ENCODE measurements around the gene ANKS3.

The ANKS3 gene

DNA sequence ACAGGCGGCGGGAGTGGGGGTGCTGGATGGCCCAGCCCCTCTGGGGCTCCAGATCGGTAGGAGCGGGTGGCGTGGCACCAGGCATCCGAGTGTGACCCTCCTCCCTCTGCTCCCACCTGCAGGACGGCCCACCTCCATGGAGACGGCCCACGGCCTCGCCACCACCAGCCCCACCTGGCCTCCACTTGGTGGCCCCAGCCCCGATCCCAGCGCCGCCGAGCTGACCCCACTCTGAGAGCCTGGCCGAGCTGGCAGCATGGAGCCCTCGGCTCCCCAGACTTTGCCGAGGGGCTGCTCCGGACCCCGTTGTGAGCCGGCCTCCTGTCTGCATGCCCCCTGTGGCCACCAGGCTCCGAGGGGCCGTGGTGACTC lies 45.4 kb downstream of the ANKS3 start:
- no peak overlapping the region for H3K27ac ChIP-seq
- no peak for DNase-seq (ENCODE audit: low read depth, low spot score)

DNA sequence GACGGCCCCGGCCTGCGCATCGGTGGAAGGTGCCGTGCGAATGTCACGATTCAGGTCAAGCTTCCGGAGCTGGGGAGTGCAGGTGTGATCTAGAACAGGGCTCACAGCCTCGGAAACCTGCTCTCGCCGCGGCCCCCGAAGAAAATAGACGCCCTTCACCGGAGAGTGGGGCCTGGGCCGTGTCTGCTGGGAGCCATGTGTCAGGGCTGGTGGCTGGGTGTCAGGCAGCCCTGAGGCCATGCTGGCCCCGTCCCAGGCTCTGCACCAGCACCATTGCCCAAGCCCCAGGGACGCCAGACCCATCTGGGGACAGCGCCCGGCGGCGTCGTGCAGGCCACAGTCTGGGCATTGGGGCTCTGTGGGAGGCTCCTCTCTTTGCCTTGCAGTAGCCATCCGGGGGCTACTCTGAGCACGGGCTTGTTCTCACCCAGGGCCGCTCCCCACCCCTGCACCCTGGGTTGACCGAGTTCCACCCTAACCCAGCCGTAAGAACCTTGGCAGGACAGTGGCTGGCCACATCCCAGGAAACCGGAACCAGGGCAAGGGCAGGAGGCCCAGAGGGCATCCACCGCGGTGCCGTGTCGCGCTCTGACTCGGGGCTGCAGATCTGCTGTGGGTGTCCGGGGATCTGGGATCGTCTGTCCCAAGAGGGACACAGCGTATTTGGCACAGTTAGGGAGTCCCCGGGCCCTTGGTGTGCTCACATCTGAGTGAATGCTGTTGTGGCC lies 46.0 kb downstream of the ANKS3 start:
- no peak overlapping the region for H3K27ac ChIP-seq
- no peak for DNase-seq (ENCODE audit: low read depth, low spot score)

DNA sequence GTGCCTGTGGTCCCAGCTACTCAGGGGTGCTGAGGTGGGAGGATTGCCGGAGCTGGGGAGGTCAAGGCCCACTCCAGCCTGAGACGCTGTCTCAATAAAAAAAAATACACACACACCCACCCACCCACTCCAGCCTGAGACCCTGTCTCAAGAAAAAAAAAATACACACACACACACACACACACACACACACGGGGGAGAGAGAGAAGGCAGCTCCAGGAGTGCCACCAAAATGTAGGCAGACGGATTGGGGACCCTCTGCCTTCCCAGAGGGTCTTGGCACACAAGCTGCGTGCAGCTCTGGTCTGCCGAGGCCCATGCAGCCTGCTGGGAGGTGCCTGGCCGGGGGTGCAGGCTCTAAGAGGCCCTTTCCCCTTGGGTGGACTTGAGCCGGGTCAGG lies 46.7 kb downstream of the ANKS3 start:
- H3K27ac ChIP-seq, result no peak overlapping the region
- no peak for DNase-seq (ENCODE audit: low read depth, low spot score)

DNA sequence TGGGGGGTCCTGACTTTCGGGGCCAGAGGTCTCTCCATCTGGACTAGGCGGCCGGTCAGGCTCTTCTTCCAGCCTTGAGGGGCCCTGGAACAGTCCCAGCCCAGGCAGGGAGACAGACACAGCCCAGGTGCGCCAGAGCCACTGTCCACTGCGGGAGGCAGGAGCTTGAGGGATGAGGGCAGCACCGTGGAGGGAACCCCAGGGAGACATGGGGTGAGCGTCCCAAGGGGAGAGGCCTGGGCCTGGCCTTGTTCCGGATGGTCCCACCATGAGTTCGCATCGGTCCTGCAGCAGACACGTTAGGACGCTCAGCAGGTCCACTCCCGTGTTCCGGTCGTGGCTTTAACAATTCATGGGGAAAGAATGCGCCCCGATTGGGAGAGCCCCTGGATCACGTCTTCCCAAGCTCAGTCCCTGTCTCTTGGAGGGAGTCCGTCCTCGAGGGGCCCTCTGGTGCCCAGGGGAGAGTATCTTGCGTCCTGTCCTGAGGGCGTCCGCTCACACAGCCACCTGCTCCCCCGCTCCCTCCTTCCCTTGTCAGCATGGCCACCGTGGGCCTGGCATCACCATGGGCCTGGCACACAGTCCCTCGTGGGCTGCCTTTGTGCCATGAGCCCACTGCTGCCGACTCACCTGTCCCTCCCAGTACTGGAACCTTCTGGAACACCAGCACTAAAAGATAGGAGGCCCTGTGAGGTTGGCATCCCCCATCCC lies 47.4 kb downstream of the ANKS3 start:
- no peak for DNase-seq (ENCODE audit: low read depth, low spot score)
- no peak overlapping the region for H3K27ac ChIP-seq

DNA sequence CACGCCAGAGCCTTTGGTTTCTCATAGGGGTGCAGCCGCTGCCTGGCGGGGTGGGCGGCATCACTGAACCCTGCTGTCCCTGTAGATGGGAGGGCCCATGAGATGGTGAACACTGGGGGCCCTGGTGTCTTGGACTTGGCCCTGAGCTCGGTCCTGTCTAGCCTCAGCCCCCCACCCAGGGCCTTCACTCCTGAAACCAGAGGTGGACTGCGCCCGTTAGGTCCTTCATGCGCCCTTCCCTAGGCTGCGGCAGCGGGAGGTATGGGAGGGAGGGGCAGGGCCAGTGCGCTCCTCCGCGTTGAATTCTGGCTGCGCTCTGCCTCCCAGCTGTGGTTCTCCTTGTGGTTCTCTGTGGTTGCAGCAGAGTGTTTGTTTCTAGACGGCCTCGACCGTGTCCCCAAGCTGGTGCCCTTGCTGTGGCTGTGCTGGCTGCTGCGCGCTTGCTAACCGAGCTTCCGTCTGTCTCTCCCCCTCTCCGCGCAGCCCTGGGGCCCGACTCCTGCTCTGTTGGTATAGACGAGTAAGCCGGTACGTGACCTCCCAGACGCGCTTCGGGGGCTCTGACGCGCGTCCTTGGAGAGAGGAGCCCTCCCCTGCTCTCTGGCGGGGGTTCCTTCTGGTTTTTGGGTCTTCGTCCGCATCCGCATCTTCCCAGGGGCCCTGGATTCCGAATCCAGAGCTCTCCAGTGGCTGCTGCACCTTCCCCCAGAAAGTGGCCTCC lies 48.1 kb downstream of the ANKS3 start:
- H3K27ac ChIP-seq, result no peak overlapping the region
- no peak for DNase-seq (ENCODE audit: low read depth, low spot score)

DNA sequence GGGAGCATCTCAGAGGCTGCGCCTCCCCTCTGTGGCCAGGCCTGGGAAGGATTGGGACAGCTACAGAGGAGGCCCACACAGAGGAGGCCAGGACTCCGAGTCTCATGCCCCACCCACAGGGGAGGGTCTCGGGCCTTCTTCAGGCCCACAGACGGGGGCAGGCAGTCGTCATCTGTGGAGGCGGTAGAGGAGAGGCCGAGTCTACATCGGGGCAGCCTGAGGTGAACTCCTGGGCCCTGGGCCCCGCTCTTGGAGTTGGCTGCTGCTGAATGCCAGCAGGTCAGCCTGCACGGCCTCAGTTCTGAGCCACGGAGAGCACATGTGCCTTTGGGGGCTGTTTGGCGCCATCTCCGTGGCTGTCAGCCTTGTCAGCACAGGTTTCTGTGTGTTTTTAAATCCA lies 48.8 kb downstream of the ANKS3 start:
- no peak overlapping the region for H3K27ac ChIP-seq
- DNase-seq (ENCODE audit: low read depth, low spot score), result no peak

DNA sequence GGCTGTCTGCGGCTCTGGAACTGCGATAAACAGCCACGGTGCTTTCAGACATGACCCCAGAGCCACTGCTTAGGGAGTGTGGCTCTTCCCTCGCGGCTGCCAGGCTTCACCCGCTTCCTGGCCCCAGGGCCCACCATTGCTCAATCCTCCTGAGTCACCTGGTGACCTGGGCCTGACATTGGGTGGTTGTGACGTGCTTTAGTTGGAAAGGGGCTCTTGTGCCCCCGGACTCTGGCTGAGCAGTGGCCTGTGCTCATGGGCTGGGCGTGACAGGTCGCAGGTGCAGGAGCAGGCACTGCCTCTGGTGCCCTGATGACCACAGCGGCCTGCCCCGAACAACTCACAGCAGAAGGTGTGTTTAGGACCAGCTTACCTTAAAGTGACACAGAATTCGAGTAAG lies 49.3 kb downstream of the ANKS3 start:
- DNase-seq (ENCODE audit: low read depth, low spot score), result no peak
- no peak overlapping the region for H3K27ac ChIP-seq

DNA sequence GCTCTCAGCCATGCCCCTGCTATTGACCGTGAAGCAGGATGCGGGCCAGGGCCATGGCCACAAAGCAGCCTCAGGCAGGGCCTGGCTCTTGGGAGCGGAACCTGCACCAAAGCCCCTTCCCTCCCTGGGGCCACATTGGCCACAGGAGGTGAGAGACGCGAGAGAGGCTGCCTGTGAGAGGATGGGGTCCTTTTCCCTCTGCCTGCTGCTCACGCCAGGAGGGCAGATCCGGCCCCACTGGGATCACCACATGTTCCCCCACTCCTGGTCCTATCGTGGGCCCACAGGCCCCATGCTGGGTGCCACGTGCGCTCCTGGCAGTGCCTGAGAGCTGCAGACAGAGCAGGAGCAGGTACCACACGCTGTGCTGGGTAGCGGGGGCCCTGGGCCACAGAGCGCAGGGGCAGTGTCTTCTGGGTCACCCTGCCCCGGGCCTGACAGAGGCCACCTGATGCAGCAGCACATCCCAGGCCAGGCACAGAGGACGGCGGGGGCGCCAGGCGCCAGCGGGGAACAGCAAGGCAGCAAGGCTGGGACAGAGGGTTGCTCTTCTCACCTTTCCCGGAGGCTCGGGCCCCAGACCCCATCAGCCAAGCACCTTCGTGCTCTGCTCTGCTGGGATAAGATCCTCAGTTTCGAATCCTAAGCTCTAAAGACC lies 49.9 kb downstream of the ANKS3 start:
- no peak overlapping the region for H3K27ac ChIP-seq
- DNase-seq (ENCODE audit: low read depth, low spot score), result no peak

DNA sequence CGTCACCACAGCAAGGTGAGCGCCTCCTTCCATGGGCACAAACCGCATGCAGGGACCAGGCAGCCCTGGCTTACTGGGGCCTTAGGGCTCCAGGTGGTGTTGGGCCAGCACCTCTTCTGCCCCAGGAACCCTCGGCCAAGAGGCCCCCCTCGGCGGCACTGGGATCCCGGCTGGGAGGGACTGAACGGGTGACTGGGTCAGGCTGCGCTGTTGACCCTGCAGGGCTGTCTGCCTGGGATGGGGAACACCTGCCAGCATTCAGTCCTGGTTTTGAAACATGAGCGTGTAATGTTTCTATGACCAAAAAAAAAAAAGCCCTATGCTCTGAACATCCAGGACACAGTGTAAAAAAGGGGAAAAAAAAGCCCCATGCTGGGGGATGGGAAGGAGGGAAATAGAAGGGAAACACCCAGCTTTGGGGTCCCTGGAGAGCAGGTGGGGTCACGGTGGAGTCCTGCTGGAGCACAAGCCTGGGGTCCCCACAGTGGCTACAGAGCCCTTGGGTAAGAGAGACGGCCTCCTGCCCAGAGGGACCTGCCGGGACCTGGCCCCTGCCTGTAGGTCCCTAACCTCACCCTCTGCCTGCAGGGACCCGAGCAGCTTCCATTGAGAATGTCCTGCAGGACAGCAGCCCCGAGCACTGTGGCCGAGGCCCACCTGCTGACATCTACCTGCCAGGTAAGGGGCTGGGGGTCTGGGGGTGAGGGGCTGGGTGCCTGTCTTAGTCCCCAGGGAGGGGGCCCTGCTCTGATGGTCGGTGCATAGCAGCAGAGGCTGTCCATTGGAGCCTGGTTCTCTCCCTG lies 50.6 kb downstream of the ANKS3 start:
- DNase-seq (ENCODE audit: low read depth, low spot score), result no peak
- no peak overlapping the region for H3K27ac ChIP-seq

DNA sequence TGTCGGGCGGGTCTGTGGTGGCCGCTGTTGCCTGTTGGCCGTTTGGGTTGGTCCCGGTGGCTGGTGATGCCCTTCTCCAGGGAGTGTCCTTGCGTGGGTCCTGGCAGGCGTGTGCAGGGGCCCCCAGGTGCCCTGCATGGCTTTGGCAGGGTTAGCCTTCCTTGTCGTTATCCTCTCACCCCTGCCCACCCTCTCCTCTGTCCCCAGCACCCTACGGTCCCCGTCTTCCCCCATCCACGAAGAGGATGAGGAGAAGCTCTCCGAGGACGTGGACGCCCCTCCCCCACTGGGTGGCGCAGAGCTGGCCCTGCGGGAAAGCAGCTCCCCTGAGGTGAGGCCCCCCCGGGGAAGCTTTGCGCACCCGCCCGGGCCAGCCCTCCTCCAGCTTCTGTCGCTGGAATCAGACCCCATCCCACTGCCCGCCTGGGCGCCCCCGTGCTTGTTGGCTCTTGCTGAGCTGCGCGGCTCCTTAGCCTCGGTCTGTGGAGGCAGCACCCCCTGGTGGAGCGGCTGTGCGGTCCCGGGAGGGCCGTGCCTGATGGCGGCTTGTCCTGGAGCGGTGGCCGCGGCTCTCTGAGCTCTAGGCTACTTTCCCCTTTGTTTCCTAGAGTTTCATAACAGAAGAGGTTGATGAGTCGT lies 51.3 kb downstream of the ANKS3 start:
- no peak overlapping the region for H3K27ac ChIP-seq
- no peak for DNase-seq (ENCODE audit: low read depth, low spot score)

DNA sequence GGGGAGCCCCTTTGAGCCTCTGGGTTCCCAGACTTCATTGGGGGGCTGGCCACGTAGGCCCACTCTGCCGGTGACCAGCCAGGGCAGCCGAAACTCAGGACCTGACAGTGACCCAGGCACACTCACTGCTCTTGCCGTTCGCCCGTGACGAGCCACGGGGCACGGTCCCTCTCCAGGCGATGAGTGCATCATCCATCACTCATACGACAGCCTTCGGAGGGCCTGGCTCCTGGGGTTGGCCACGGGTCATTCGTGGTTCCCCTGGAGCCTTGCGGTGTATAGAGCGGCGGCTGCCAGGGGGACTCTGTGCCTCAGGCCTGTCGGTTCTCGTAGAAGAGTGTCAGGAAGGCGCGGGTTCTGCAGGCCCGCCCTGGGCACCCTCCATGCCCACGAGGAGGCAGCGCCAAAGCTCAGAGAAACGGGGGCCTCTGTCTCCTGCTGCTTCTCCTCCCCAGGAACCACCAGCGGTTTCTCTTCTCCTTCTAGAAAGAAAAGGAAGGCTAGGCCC lies 51.9 kb downstream of the ANKS3 start:
- H3K27ac ChIP-seq, result no peak overlapping the region
- no peak for DNase-seq (ENCODE audit: low read depth, low spot score)

DNA sequence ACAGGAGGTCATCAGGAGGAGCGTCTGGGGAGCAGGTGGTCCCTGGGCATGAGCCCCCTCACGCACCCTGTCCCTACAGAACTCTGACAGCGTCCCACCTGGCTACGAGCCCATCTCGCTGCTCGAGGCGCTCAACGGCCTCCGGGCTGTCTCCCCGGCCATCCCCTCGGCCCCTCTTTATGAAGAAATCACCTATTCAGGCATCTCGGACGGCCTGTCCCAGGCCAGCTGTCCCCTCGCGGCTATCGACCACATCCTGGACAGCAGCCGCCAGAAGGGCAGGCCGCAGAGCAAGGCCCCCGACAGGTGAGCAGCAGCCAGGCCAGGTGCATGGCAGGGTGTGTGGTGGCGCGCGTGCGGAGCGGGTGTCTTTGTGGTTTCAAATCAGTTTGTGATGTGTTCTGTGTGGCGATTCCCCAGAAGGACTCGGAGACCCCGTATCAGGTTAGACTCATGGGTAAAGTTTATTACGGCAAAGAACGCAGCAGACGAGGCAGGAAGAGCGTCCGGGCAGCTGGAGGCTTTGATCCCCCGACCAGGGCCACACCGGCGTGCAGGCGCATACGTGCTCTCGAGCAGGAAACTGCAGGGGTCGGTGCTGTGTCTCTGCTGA lies 52.5 kb downstream of the ANKS3 start:
- H3K27ac ChIP-seq, result no peak overlapping the region
- no peak for DNase-seq (ENCODE audit: low read depth, low spot score)

DNA sequence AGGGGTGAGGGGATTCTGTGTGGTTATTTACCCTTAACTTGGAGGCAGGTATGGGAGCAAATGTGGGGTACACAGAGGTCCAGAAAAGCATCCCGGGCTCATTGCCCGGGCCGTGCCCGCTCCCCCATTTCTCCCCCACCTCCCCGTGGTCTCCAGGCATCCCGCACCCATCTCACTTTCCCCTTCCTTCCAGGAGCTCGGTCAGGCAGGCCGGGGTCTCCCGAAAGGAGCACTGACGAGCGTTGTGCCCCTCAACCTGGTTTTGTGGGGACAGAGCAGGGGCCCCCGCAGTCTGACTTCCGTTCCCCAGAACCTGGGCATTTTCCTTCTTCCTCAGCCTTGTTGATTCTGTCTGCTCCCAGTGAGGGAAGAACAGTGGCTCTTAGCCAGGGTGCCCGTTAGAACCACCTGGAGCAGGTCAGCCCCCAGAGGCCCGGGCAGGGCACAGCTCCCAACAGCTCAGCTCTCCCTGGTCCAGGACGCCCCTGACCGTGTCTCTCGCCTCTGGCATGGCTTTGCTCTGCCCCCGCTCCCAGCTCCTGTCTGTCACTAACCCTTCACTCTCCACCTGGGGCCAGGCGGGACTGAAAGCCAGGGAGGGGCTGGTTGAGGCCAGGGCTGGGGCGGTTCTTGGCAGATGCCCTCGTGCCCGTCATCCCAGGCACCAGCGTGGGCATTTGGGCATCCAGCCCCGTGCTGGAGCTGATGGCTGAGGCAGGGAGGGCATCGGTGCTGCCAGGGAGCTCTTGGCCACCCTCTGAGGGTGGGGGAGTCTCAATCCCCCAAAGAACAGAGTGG lies 53.2 kb downstream of the ANKS3 start:
- DNase-seq (ENCODE audit: low read depth, low spot score), result no peak
- peak overlapping the region; percentile 73 for H3K27ac ChIP-seq

DNA sequence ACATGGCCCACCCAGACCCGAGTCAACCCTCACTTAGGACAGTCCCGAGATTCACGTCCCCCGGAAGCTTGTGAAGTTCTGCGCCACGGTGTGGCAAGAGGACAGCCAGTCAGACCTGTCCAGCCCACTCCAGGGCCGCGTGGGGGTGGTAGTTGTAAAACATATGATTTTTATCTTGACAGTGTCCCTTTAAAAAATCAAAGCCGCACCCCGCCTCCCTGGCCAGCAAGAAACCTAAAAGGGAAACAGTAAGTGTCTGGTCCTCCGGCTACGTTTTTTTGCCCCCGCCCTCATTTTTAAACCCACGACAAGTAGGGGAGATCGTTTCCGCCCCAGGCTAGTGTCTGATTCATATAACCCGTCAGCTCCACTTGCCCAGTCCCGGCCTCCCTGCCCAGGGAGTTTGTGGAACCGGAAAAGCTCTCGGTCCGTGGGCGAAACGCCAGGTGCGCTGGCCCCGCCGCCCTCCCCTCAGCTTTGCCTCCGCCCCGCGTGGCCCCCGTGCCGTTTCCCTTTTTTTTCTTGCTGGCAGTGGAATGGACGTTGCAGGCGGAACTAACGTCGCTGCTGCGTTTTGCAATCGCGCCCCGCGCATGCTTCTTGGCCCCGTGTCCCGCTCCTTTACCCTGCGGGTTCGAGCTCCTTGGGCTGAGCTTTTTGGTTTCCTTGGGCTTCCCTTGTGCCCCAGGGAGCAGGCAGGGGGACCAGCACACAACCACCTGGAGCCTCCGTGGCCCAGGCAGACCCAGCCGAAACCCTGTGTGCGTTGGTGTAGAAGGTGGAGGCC lies 54.0 kb downstream of the ANKS3 start:
- H3K27ac ChIP-seq, result peak overlapping the region; percentile 73
- DNase-seq (ENCODE audit: low read depth, low spot score), result peak; percentile 83

DNA sequence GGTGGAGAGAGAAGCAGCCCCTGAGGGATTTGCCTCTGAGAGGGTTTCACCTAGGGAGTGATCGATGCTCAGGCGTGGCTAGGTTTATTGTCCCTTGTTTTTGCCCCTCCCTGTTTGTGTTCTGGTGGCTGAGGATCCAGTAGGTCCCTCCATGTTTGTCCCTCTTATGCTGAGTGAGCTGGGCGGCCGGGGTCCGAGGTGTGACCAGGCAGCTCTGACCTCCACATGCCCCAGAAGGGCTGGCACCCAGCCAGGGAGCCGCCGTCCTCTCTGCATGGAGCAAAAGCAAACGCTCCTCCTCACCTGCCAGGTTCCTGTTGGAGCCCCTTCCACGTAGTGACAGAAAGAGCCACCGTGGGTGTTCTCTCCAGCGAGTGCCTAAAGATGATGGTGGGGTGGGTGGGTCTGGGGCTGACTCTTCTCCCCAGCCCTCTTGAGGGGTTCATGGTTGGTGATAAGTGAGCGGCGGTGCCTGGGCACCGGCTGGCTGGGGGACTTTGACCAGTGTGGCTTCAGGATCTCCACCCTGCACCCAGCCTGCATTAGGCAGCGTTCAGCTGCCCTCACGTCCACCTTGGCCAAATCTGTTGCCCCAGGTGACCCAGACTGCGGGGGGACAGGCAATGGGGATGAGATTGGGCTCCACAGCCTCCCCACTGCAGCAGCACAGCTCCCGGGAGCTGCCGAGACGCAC lies 54.8 kb downstream of the ANKS3 start:
- H3K27ac ChIP-seq, result peak overlapping the region; percentile 73
- DNase-seq (ENCODE audit: low read depth, low spot score), result no peak

DNA sequence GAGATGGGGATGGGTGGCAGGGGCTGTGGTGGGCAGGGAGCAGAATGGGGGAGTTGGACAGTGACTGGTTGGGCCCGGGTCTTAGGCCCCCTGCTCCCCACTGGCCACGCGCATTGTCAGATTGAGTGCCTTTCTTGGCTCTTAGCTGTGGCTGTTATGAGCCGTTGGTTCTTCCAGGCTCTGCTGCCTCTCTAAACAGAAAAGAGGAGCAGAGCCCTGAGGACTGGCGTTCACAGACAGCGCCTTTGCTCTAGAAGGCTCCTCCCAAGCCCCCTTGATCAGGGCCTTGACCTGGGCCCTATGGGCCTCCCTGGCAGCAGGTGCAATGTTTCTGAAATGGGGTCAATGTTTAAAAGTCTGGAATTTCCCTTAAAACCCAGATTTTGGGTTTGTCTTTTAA lies 55.5 kb downstream of the ANKS3 start:
- no peak for DNase-seq (ENCODE audit: low read depth, low spot score)
- H3K27ac ChIP-seq, result no peak overlapping the region

DNA sequence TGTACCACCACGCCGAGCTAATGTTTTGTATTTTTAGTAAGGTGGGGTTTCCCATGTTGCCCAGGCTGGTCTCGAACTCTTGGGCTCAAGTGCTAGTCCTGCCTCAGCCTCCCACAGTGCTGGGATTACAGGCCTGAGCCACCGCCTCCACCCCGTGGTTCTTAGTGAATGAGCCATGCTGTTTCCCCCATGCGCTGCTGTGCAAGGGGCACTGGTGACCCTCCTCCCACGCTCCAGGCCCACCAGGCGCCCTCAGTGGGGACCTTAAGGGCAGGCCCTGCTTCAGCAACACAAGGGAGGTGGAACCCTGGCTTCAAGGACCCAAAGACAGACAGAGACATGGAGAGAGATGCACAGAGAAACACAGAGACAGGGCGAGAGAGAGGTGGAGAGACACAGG lies 56.1 kb downstream of the ANKS3 start:
- no peak overlapping the region for H3K27ac ChIP-seq
- DNase-seq (ENCODE audit: low read depth, low spot score), result no peak
